HepG2 (cell line): ENCODE results near the gene NMT2. TPM values are rescaled to one million over a fixed set of nuclear protein-coding genes. Genes with fewer than 3 reads are reported as not detected.

ENCODE experiments used
- ATAC-seq: fragments of 200-7000 bp; cut with Tn5 transposase; 3 replicates; pipeline ENCODE4 v1.9.1; 2020; ENCODE audit warnings: mild to moderate bottlenecking, moderate library complexity
- BruUV-seq: library from RNA; stranded (reverse); fragments of 400-500 nt; replicated peaks from 2 replicates; lab custom pipeline; 2021; lab: Mats Ljungman, UMichigan
- CTCF ChIA-PET: fragments of 300-600 bp; formaldehyde crosslinking; extraction: SDS; loops from one replicate; lab custom pipeline; 2021; ENCODE audit warnings: low total read pairs, inconsistent platforms, low intra/inter-chr PET ratio; lab: Yijun Ruan, JAX
- POLR2A ChIA-PET: fragments of 350-600 bp; sonication (Branson Sonifier 250); formaldehyde crosslinking; loops from one replicate; lab custom pipeline; 2020; ENCODE audit warnings: antibody characterized with exemption, inconsistent platforms; lab: Yijun Ruan, JAX
- DNase-seq: peaks from one replicate; pipeline ENCODE4 v3.0.0-alpha.2; 2015; ENCODE audit warnings: low spot score
- FAIRE-seq: peaks from 3 replicates; lab custom pipeline; 2011; peaks lifted over from hg19 to GRCh38; lab: Jason Lieb, UNC
- H2AFZ ChIP-seq: one replicate; pipeline ENCODE4 v1.6.1; 2011; ENCODE audit warnings: low read length, inconsistent platforms
- H3K27ac ChIP-seq: fragments of 300-600 bp; 3 replicates; pipeline ENCODE4 v1.8.0; 2011; ENCODE audit warnings: mixed run types, mild to moderate bottlenecking, mixed read lengths, low read length, inconsistent platforms; ENCODE audit not compliant: insufficient read depth; ENCODE audit errors: extremely low read length
- H3K27me3 ChIP-seq, 2 experiments: fragments of 200-600 bp in 1 of 2; 2 replicates in 1 of 2; 3 replicates in 1 of 2; pipeline versions ENCODE4 v1.6.0 to v1.8.0; 2011; ENCODE audit warnings: low read length in 2 of 2, mild to moderate bottlenecking in 2 of 2, moderate library complexity in 2 of 2, inconsistent platforms in 1 of 2; ENCODE audit not compliant: insufficient read depth in 2 of 2, control insufficient read depth in 1 of 2
- H3K36me3 ChIP-seq, 2 experiments: fragments of 200-600 bp in 1 of 2; replicated peaks in 1 of 2; 2 replicates in 1 of 2; 3 replicates in 1 of 2; pipeline versions ENCODE4 v1.5.1 to v1.8.0; 2011; ENCODE audit warnings: low read length in 2 of 2, inconsistent platforms in 1 of 2; ENCODE audit not compliant: insufficient read depth in 2 of 2, control insufficient read depth in 1 of 2
- H3K4me1 ChIP-seq: 2 replicates; pipeline ENCODE4 v1.5.1; 2012; ENCODE audit warnings: low read length, inconsistent platforms; ENCODE audit not compliant: insufficient read depth
- H3K4me2 ChIP-seq: 2 replicates; pipeline ENCODE4 v1.6.0; 2011; ENCODE audit warnings: low read depth, low read length, inconsistent platforms
- H3K4me3 ChIP-seq, 3 experiments: fragments of 200-600 bp in 1 of 3; sonication (generic), shearing (Covaris generic) in 1 of 3; replicated peaks in 1 of 3; 2 replicates each; pipeline ENCODE4 v1.5.1; 2011 to 2016; ENCODE audit warnings: low read length in 3 of 3, inconsistent platforms in 2 of 3, low read depth in 2 of 3, mild to moderate bottlenecking in 2 of 3, control low read depth in 1 of 3, mixed read lengths in 1 of 3; ENCODE audit not compliant: insufficient read depth in 1 of 3
- H3K79me2 ChIP-seq: one replicate; pipeline ENCODE4 v1.6.1; 2011; ENCODE audit warnings: low read length, inconsistent platforms; ENCODE audit not compliant: insufficient read depth
- H3K9ac ChIP-seq: 2 replicates; pipeline ENCODE4 v1.6.0; 2011; ENCODE audit warnings: mild to moderate bottlenecking, low read depth, low read length, inconsistent platforms; ENCODE audit not compliant: insufficient read depth
- H3K9me3 ChIP-seq: 2 replicates; pipeline ENCODE4 v1.5.1; 2012; ENCODE audit warnings: mild to moderate bottlenecking, low read length
- H4K20me1 ChIP-seq: 2 replicates; pipeline ENCODE4 v1.6.0; 2011; ENCODE audit warnings: inconsistent platforms, mild to moderate bottlenecking, low read length, moderate library complexity; ENCODE audit not compliant: insufficient read depth
- HNF4A ChIP-seq: sonication (generic); formaldehyde crosslinking; IDR thresholded peaks from 2 replicates; pipeline ENCODE4 v1.4.0; 2020; ENCODE audit warnings: missing genetic modification reagents
- HNF4G ChIP-seq, 2 experiments: sonication (generic) in 1 of 2; formaldehyde crosslinking in 1 of 2; IDR thresholded peaks; 2 replicates each; pipeline versions ENCODE4 v1.4.0 to v1.6.1; 2011 to 2020; ENCODE audit warnings: borderline replicate concordance in 2 of 2, low read depth in 2 of 2, mild to moderate bottlenecking in 2 of 2, low read length in 1 of 2, missing genetic modification reagents in 1 of 2, moderate library complexity in 1 of 2
- MZF1 ChIP-seq: sonication (generic); formaldehyde crosslinking; IDR thresholded peaks from 2 replicates; pipeline ENCODE4 v1.8.1; 2023; ENCODE audit warnings: mild to moderate bottlenecking, missing genetic modification reagents, borderline replicate concordance
- PHF8 ChIP-seq: sonication (generic); formaldehyde crosslinking; IDR thresholded peaks from 2 replicates; pipeline ENCODE4 v1.5.0; 2020; ENCODE audit warnings: missing genetic modification reagents
- ZNF550 ChIP-seq: sonication (generic); formaldehyde crosslinking; IDR thresholded peaks from 2 replicates; pipeline ENCODE4 v1.4.0; 2020; ENCODE audit warnings: mild to moderate bottlenecking, missing genetic modification reagents, borderline replicate concordance
- ZNF629 ChIP-seq: sonication (generic); formaldehyde crosslinking; conservative IDR thresholded peaks from 2 replicates; pipeline ENCODE4 v1.5.0; 2020; ENCODE audit warnings: missing genetic modification reagents
- ZZZ3 ChIP-seq: sonication (generic); formaldehyde crosslinking; IDR thresholded peaks from 2 replicates; pipeline ENCODE4 v1.4.0; 2020; ENCODE audit warnings: missing genetic modification reagents, mild to moderate bottlenecking, borderline replicate concordance
- WGBS: methylation state at CpG from one replicate; pipeline ENCODE4 v1.1.6; 2017; ENCODE audit warnings: low lambda C conversion rate; 5-methylcytosine and 5-hydroxymethylcytosine counted together
- in situ Hi-C: cut with HindIII; loops from 2 replicates; pipeline ENCODE4 v1.10.0; 2017; ENCODE audit warnings: low pct_unique_long_range_greater_than_20kb; ENCODE audit not compliant: extremely low pct_ligation_motif_present
- intact Hi-C: fragments of 100-400 bp; cut with micrococcal nuclease; formaldehyde crosslinking; loops from one replicate; pipeline ENCODE4 v1.10.0; 2022; ENCODE audit not compliant: unreplicated experiment
- polyA plus RNA-seq, 8 experiments: library from polyadenylated mRNA; depleted of rRNA in 3 of 8; stranded (reverse) in 7 of 8; unstranded in 1 of 8; fragments of >200 nt; fragmentation: Illumina TruSeq in 4 of 8; extraction: Trizol in 4 of 8; gene quantifications; 2 replicates each; pipeline versions ENCODE4 v1.2.1 to v1.2.3, GENCODE V29; 2011 to 2016; ENCODE audit warnings: low read depth in 4 of 8, missing spikeins in 1 of 8, mixed read lengths in 1 of 8; ENCODE audit not compliant: insufficient read depth in 1 of 8
- total RNA-seq, 5 experiments: library from RNA; depleted of rRNA; stranded (reverse); fragments of >200 nt; fragmentation: Illumina TruSeq; extraction: Trizol; gene quantifications; 2 replicates each; pipeline ENCODE4 v1.2.3, GENCODE V29; 2016; ENCODE audit warnings: low read depth in 1 of 5
- TF ChIP-seq, protein P1 (sequence below): sonication (generic); formaldehyde crosslinking; IDR thresholded peaks from 2 replicates; pipeline ENCODE4 v1.4.0; 2020; ENCODE audit warnings: missing genetic modification reagents
- TF ChIP-seq, protein P2 (sequence below): sonication (generic); formaldehyde crosslinking; conservative IDR thresholded peaks from 2 replicates; pipeline ENCODE4 v1.4.0; 2020; ENCODE audit warnings: mild to moderate bottlenecking, missing genetic modification reagents, moderate library complexity

The NMT2 gene
- total and polyA plus RNA-seq, 2 of the 13 experiments (the other 11 are each of a cell fraction or from before 2014, with no cell fraction given) = 10.1 to 23.8 TPM

DNA sequence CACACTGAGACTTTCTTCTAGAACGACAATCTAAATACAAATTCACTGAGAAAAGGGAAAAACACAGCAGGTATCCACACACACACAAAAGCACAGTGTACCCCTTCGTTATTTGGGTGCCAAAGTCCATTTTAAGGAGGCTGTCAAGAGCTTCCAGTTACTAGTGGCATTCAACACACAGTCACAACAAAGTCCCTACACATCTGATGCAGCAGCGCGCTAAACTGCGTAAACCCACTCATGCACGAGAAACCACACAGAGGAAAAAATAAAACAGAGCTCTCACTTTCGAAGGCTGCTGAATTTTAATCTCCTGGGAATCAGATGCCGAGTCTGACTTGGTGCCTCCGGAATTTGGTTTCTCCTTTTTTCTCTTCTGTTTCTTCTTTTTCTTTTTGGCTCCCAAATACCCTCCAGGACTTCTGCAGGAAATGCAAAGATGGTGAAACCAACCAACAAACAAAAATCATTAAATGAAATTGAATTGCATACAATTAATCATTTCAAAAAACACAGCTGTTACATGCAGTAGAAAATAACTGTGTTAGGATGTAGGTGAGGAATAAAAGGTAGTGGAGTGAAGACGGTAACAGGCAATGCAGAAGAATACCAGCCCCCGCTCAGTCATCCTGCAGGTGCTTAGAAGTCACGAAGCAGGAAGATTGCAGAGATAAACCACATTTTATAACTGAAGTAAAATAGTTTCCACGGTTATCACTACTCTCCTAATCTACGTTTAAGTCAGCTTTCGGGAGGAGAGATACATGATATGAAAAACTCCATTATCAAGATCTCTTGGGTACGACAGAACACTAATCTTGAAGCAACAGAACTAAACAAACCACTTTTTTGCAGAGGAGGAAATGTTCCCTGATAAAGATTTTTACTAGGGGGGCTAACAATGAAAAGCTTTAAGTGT lies 27.1 kb downstream of the NMT2 start:
- CTCF ChIA-PET = no interaction called here

More for the DNA sequence above, 27.1 kb downstream of the NMT2 start:
- 81% methylated on average over 16 of the region's 16 CpGs for WGBS
- H4K20me1 ChIP-seq = no peaks in the 10 kb centered on the region
- POLR2A ChIA-PET = interaction anchor here (1.5 kb wide), 1 partner anchor 11 kb away, joined by 6 read pairs; no protein-coding TSS in a partner anchor
- H3K4me1 ChIP-seq = peaks cover 44% of the 10 kb centered on the region
- intact Hi-C loops = no loop called here
- no peaks in the 10 kb centered on the region for H3K9me3 ChIP-seq
- H3K4me2 ChIP-seq = no peak overlapping the region
- ATAC-seq (no peak), DNase-seq (peak; percentile 20), FAIRE-seq (peak; percentile 28)
- no TSS peak for BruUV-seq
- no peak overlapping the region for H2AFZ ChIP-seq
- H3K9ac ChIP-seq = no peak overlapping the region
- H3K27ac ChIP-seq = no peak overlapping the region
- peaks cover 28% of the 10 kb centered on the region for H3K79me2 ChIP-seq
- in situ Hi-C loops = no loop called here
- 0 out of 2 replicates have a peak, but pooled peaks have one; percentile 38 for TF ChIP-seq HNF4G (IDR thresholded peaks at IDR 0.05; ENCODE audit: borderline replicate concordance, low read depth, low read length)
- TF ChIP-seq HNF4G (CRISPR knock-in tag; IDR thresholded peaks at IDR 0.05; ENCODE audit: borderline replicate concordance, low read depth) = no peak
- 0 out of 2 replicates have a peak, but pooled peaks have one; percentile 10 for TF ChIP-seq ZNF629 (CRISPR knock-in tag)
- TF ChIP-seq, protein P1, sequence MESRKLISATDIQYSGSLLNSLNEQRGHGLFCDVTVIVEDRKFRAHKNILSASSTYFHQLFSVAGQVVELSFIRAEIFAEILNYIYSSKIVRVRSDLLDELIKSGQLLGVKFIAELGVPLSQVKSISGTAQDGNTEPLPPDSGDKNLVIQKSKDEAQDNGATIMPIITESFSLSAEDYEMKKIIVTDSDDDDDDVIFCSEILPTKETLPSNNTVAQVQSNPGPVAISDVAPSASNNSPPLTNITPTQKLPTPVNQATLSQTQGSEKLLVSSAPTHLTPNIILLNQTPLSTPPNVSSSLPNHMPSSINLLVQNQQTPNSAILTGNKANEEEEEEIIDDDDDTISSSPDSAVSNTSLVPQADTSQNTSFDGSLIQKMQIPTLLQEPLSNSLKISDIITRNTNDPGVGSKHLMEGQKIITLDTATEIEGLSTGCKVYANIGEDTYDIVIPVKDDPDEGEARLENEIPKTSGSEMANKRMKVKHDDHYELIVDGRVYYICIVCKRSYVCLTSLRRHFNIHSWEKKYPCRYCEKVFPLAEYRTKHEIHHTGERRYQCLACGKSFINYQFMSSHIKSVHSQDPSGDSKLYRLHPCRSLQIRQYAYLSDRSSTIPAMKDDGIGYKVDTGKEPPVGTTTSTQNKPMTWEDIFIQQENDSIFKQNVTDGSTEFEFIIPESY = peak; percentile 56; the same call in 1 of the 2 replicates
- no peak for TF ChIP-seq MZF1 (CRISPR knock-in tag)
- no peak for TF ChIP-seq ZZZ3 (CRISPR knock-in tag)
- TF ChIP-seq, protein P2, sequence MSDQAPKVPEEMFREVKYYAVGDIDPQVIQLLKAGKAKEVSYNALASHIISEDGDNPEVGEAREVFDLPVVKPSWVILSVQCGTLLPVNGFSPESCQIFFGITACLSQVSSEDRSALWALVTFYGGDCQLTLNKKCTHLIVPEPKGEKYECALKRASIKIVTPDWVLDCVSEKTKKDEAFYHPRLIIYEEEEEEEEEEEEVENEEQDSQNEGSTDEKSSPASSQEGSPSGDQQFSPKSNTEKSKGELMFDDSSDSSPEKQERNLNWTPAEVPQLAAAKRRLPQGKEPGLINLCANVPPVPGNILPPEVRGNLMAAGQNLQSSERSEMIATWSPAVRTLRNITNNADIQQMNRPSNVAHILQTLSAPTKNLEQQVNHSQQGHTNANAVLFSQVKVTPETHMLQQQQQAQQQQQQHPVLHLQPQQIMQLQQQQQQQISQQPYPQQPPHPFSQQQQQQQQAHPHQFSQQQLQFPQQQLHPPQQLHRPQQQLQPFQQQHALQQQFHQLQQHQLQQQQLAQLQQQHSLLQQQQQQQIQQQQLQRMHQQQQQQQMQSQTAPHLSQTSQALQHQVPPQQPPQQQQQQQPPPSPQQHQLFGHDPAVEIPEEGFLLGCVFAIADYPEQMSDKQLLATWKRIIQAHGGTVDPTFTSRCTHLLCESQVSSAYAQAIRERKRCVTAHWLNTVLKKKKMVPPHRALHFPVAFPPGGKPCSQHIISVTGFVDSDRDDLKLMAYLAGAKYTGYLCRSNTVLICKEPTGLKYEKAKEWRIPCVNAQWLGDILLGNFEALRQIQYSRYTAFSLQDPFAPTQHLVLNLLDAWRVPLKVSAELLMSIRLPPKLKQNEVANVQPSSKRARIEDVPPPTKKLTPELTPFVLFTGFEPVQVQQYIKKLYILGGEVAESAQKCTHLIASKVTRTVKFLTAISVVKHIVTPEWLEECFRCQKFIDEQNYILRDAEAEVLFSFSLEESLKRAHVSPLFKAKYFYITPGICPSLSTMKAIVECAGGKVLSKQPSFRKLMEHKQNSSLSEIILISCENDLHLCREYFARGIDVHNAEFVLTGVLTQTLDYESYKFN (CRISPR knock-in tag) = 0 out of 2 replicates have a peak, but pooled peaks have one; percentile 13
- TF ChIP-seq ZNF550 (CRISPR knock-in tag) = no peak
- TF ChIP-seq HNF4A (CRISPR knock-in tag) = peak; percentile 61
- TF ChIP-seq PHF8 (CRISPR knock-in tag) = no peak
- peaks cover under 1 to 9% of the 10 kb centered on the region in 2 experiments; a peak in 4 of 5 replicates for H3K36me3 ChIP-seq
- no peaks in the 10 kb centered on the region for H3K27me3 ChIP-seq
- no peak overlapping the region for H3K4me3 ChIP-seq
